ENCODE data around the gene GATB.
A peak's percentile ranks its signal among the peaks of the same experiment; 100 is the strongest.

The GATB gene

GRCh38 chr4:151687021-151687640 is 73.7 kb downstream of the GATB start:
- Histone ChIP-seq H3K36me3 (ENCODE audit: control insufficient read depth in 5 of 5, insufficient read depth in 5 of 5, low read length in 5 of 5) (peaks cover 0 to 24% (median 3%) of the 10 kb centered on the region in 5 donors), H3K9ac (ENCODE audit: low read length in 5 of 5) (peak overlapping the region in 1 of 5 donors; percentile 7), H3K27ac (ENCODE audit: low read depth, low read length) (peak overlapping the region; percentile 85)

GRCh38 chr4:151685303-151685702 is 75.5 kb downstream of the GATB start:
- Histone ChIP-seq H3K9me3 (ENCODE audit: control insufficient read depth in 5 of 5, low read length in 5 of 5) (no peaks in the 10 kb centered on the region), H3K36me3 (ENCODE audit: control insufficient read depth in 5 of 5, insufficient read depth in 5 of 5, low read length in 5 of 5) (peaks cover 5 to 30% (median 8%) of the 10 kb centered on the region in 5 donors), H3K4me1 (ENCODE audit: control insufficient read depth in 5 of 5, insufficient read depth in 5 of 5, low read length in 5 of 5) (peaks cover 20 to 50% (median 42%) of the 10 kb centered on the region in 5 donors), H3K27me3 (ENCODE audit: control insufficient read depth in 5 of 5, insufficient read depth in 4 of 5, low read length in 5 of 5) (no peaks in the 10 kb centered on the region), H3K9ac (ENCODE audit: low read length in 5 of 5) (no peak overlapping the region), H3K27ac (ENCODE audit: low read depth, low read length) (no peak overlapping the region), H3K4me3 (ENCODE audit: low read depth in 1 of 5, low read length in 5 of 5) (no peak overlapping the region)

More at GRCh38 chr4:151687021-151687640, 73.7 kb downstream of the GATB start:
- Histone ChIP-seq H3K27me3 (ENCODE audit: control insufficient read depth in 5 of 5, insufficient read depth in 4 of 5, low read length in 5 of 5) (no peaks in the 10 kb centered on the region), H3K9me3 (ENCODE audit: control insufficient read depth in 5 of 5, low read length in 5 of 5) (no peaks in the 10 kb centered on the region), H3K4me3 (ENCODE audit: low read depth in 1 of 5, low read length in 5 of 5) (peak overlapping the region in 2 of 5 donors; percentile 2 to 45), H3K4me1 (ENCODE audit: control insufficient read depth in 5 of 5, insufficient read depth in 5 of 5, low read length in 5 of 5) (peaks cover 28 to 66% (median 55%) of the 10 kb centered on the region in 5 donors)

GRCh38 chr4:151681085-151681484 is 79.7 kb downstream of the GATB start:
- H3K27me3 ChIP-seq (ENCODE audit: control insufficient read depth in 5 of 5, insufficient read depth in 4 of 5, low read length in 5 of 5): no peaks in the 10 kb centered on the region
- H3K4me3 ChIP-seq (ENCODE audit: low read depth in 1 of 5, low read length in 5 of 5): no peak overlapping the region
- H3K27ac ChIP-seq (ENCODE audit: low read depth, low read length): no peak overlapping the region
- peaks cover 0 to 9% (median 1%) of the 10 kb centered on the region in 5 donors for H3K4me1 ChIP-seq (ENCODE audit: control insufficient read depth in 5 of 5, insufficient read depth in 5 of 5, low read length in 5 of 5)
- peaks cover 5 to 35% (median 13%) of the 10 kb centered on the region in 5 donors for H3K36me3 ChIP-seq (ENCODE audit: control insufficient read depth in 5 of 5, insufficient read depth in 5 of 5, low read length in 5 of 5)
- no peaks in the 10 kb centered on the region for H3K9me3 ChIP-seq (ENCODE audit: control insufficient read depth in 5 of 5, low read length in 5 of 5)
- H3K9ac ChIP-seq (ENCODE audit: low read length in 5 of 5): no peak overlapping the region

- Histone ChIP-seq H3K4me3 (ENCODE audit: low read depth in 1 of 5, low read length in 5 of 5) (no peak overlapping the region), H3K9ac (ENCODE audit: low read length in 5 of 5) (no peak overlapping the region), H3K27ac (ENCODE audit: low read depth, low read length) (no peak overlapping the region), H3K27me3 (ENCODE audit: control insufficient read depth in 5 of 5, insufficient read depth in 4 of 5, low read length in 5 of 5) (no peaks in the 10 kb centered on the region), H3K4me1 (ENCODE audit: control insufficient read depth in 5 of 5, insufficient read depth in 5 of 5, low read length in 5 of 5) (peaks cover 3 to 12% (median 7%) of the 10 kb centered on the region in 5 donors), H3K9me3 (ENCODE audit: control insufficient read depth in 5 of 5, low read length in 5 of 5) (no peaks in the 10 kb centered on the region), H3K36me3 (ENCODE audit: control insufficient read depth in 5 of 5, insufficient read depth in 5 of 5, low read length in 5 of 5) (peaks cover 5 to 35% (median 13%) of the 10 kb centered on the region in 5 donors)
These were observed 81.6 kb downstream of the GATB start for GRCh38 chr4:151679231-151679630.

- H3K9me3 ChIP-seq (ENCODE audit: control insufficient read depth in 5 of 5, low read length in 5 of 5): no peaks in the 10 kb centered on the region
- no peak overlapping the region for H3K9ac ChIP-seq (ENCODE audit: low read length in 5 of 5)
- no peak overlapping the region for H3K27ac ChIP-seq (ENCODE audit: low read depth, low read length)
- H3K27me3 ChIP-seq (ENCODE audit: control insufficient read depth in 5 of 5, insufficient read depth in 4 of 5, low read length in 5 of 5): no peaks in the 10 kb centered on the region
- H3K36me3 ChIP-seq (ENCODE audit: control insufficient read depth in 5 of 5, insufficient read depth in 5 of 5, low read length in 5 of 5): peaks cover 5 to 29% (median 13%) of the 10 kb centered on the region in 5 donors
- no peak overlapping the region for H3K4me3 ChIP-seq (ENCODE audit: low read depth in 1 of 5, low read length in 5 of 5)
- H3K4me1 ChIP-seq (ENCODE audit: control insufficient read depth in 5 of 5, insufficient read depth in 5 of 5, low read length in 5 of 5): peaks cover 3 to 12% (median 10%) of the 10 kb centered on the region in 5 donors
These were observed 82.5 kb downstream of the GATB start for GRCh38 chr4:151678048-151678872.

- no peak overlapping the region for H3K9ac ChIP-seq (ENCODE audit: low read length in 5 of 5)
- no peaks in the 10 kb centered on the region for H3K27me3 ChIP-seq (ENCODE audit: control insufficient read depth in 5 of 5, insufficient read depth in 4 of 5, low read length in 5 of 5)
- no peaks in the 10 kb centered on the region for H3K9me3 ChIP-seq (ENCODE audit: control insufficient read depth in 5 of 5, low read length in 5 of 5)
- H3K36me3 ChIP-seq (ENCODE audit: control insufficient read depth in 5 of 5, insufficient read depth in 5 of 5, low read length in 5 of 5): peaks cover 2 to 20% (median 10%) of the 10 kb centered on the region in 5 donors
- H3K27ac ChIP-seq (ENCODE audit: low read depth, low read length): no peak overlapping the region
- H3K4me1 ChIP-seq (ENCODE audit: control insufficient read depth in 5 of 5, insufficient read depth in 5 of 5, low read length in 5 of 5): peaks cover 3 to 12% (median 10%) of the 10 kb centered on the region in 5 donors
- no peak overlapping the region for H3K4me3 ChIP-seq (ENCODE audit: low read depth in 1 of 5, low read length in 5 of 5)
These were observed 83.6 kb downstream of the GATB start for GRCh38 chr4:151677193-151677592.

GRCh38 chr4:151676301-151676700 is 84.5 kb downstream of the GATB start:
- Histone ChIP-seq H3K27ac (ENCODE audit: low read depth, low read length) (no peak overlapping the region), H3K27me3 (ENCODE audit: control insufficient read depth in 5 of 5, insufficient read depth in 4 of 5, low read length in 5 of 5) (no peaks in the 10 kb centered on the region), H3K4me1 (ENCODE audit: control insufficient read depth in 5 of 5, insufficient read depth in 5 of 5, low read length in 5 of 5) (peaks cover 3 to 12% (median 10%) of the 10 kb centered on the region in 5 donors), H3K9me3 (ENCODE audit: control insufficient read depth in 5 of 5, low read length in 5 of 5) (no peaks in the 10 kb centered on the region), H3K4me3 (ENCODE audit: low read depth in 1 of 5, low read length in 5 of 5) (no peak overlapping the region), H3K9ac (ENCODE audit: low read length in 5 of 5) (no peak overlapping the region), H3K36me3 (ENCODE audit: control insufficient read depth in 5 of 5, insufficient read depth in 5 of 5, low read length in 5 of 5) (peaks cover 2 to 21% (median 11%) of the 10 kb centered on the region in 5 donors)

GRCh38 chr4:151675411-151675971 is 85.3 kb downstream of the GATB start:
- Histone ChIP-seq H3K9me3 (ENCODE audit: control insufficient read depth in 5 of 5, low read length in 5 of 5) (no peaks in the 10 kb centered on the region), H3K27me3 (ENCODE audit: control insufficient read depth in 5 of 5, insufficient read depth in 4 of 5, low read length in 5 of 5) (no peaks in the 10 kb centered on the region), H3K4me1 (ENCODE audit: control insufficient read depth in 5 of 5, insufficient read depth in 5 of 5, low read length in 5 of 5) (peaks cover 3 to 12% (median 10%) of the 10 kb centered on the region in 5 donors), H3K9ac (ENCODE audit: low read length in 5 of 5) (no peak overlapping the region), H3K36me3 (ENCODE audit: control insufficient read depth in 5 of 5, insufficient read depth in 5 of 5, low read length in 5 of 5) (peaks cover 4 to 24% (median 11%) of the 10 kb centered on the region in 5 donors), H3K27ac (ENCODE audit: low read depth, low read length) (no peak overlapping the region), H3K4me3 (ENCODE audit: low read depth in 1 of 5, low read length in 5 of 5) (no peak overlapping the region)

GRCh38 chr4:151674804-151675391 is 85.9 kb downstream of the GATB start:
- no peaks in the 10 kb centered on the region for H3K9me3 ChIP-seq (ENCODE audit: control insufficient read depth in 5 of 5, low read length in 5 of 5)
- peaks cover 2 to 24% (median 11%) of the 10 kb centered on the region in 5 donors for H3K36me3 ChIP-seq (ENCODE audit: control insufficient read depth in 5 of 5, insufficient read depth in 5 of 5, low read length in 5 of 5)
- H3K4me3 ChIP-seq (ENCODE audit: low read depth in 1 of 5, low read length in 5 of 5): peak overlapping the region; percentile 17 to 66 (median 53)
- peaks cover 3 to 12% (median 10%) of the 10 kb centered on the region in 5 donors for H3K4me1 ChIP-seq (ENCODE audit: control insufficient read depth in 5 of 5, insufficient read depth in 5 of 5, low read length in 5 of 5)
- H3K27me3 ChIP-seq (ENCODE audit: control insufficient read depth in 5 of 5, insufficient read depth in 4 of 5, low read length in 5 of 5): no peaks in the 10 kb centered on the region
- no peak overlapping the region for H3K27ac ChIP-seq (ENCODE audit: low read depth, low read length)
- peak overlapping the region in 3 of 5 donors; percentile 38 to 42 (median 41) for H3K9ac ChIP-seq (ENCODE audit: low read length in 5 of 5)
